Measurements from ENCODE around the gene MRGPRE.

The MRGPRE gene

GRCh38 chr11:3226846-3227567, 5.2 kb downstream of the MRGPRE start:
- no peak for DNase-seq

GRCh38 chr11:3225826-3226750, 6.1 kb downstream of the MRGPRE start:
- DNase-seq = no peak

GRCh38 chr11:3225159-3225758, 7.0 kb downstream of the MRGPRE start:
- no peak for DNase-seq

- no peak for DNase-seq
Measured at GRCh38 chr11:3224401-3225057, 7.7 kb downstream of the MRGPRE start.

- no peak for DNase-seq
Measured at GRCh38 chr11:3223932-3224381, 8.3 kb downstream of the MRGPRE start.

GRCh38 chr11:3222941-3223915, 9.0 kb downstream of the MRGPRE start:
- no peak for DNase-seq

- no peak for DNase-seq
Measured at GRCh38 chr11:3222003-3222855, 10.0 kb downstream of the MRGPRE start.

GRCh38 chr11:3221408-3222002, 10.7 kb downstream of the MRGPRE start:
- DNase-seq = no peak

- DNase-seq = no peak
Measured at GRCh38 chr11:3220521-3221407, 11.5 kb downstream of the MRGPRE start.

GRCh38 chr11:3220101-3220500, 12.1 kb downstream of the MRGPRE start:
- no peak for DNase-seq

GRCh38 chr11:3219281-3219892, 12.8 kb downstream of the MRGPRE start:
- DNase-seq = no peak

GRCh38 chr11:3218483-3219280, 13.5 kb downstream of the MRGPRE start, which contains the start of gene MRGPRG:
Gene MRGPRG (minus strand): TSS chr11:3218813. CDS start chr11:3218813, 0 bp downstream.
- no peak for DNase-seq

- DNase-seq = no peak
Measured at GRCh38 chr11:3217818-3218482, 14.3 kb downstream of the MRGPRE start.

GRCh38 chr11:3216027-3216525, 16.1 kb downstream of the MRGPRE start:
- DNase-seq = no peak

GRCh38 chr11:3215346-3216026, 16.7 kb downstream of the MRGPRE start:
- DNase-seq = no peak

- DNase-seq = no peak
Measured at GRCh38 chr11:3214420-3214699, 17.9 kb downstream of the MRGPRE start.
